ENCODE measurements around the gene C1orf105. TPM values are rescaled to one million over a fixed set of nuclear protein-coding genes. Genes with fewer than 3 reads are reported as not detected.

C1orf105 gene
- total and polyA plus RNA-seq, 10 of the 15 experiments (the other 5 are each of a cell fraction or from before 2014, with no cell fraction given) = not detected

GRCh38 chr1:172473842-172474241 lies 53.4 kb downstream of the C1orf105 start:
- Histone ChIP-seq H3K27ac (ENCODE audit: control insufficient read depth, insufficient read depth) (no peak overlapping the region), H4K20me1 (ENCODE audit: control insufficient read depth, insufficient read depth) (no peaks in the 10 kb centered on the region), H3K9me3 (replicated peaks; ENCODE audit: control insufficient read depth, insufficient read depth, low read length) (no peaks in the 10 kb centered on the region), H3K4me1 (ENCODE audit: control insufficient read depth, insufficient read depth, low read length) (no peaks in the 10 kb centered on the region), H3K79me2 (ENCODE audit: control insufficient read depth, insufficient read depth, low read length) (no peaks in the 10 kb centered on the region), H3K27me3 (replicated peaks in 1 of 2; ENCODE audit: control insufficient read depth in 2 of 2, insufficient read depth in 2 of 2, low read length in 1 of 2) (no peaks in the 10 kb centered on the region; a peak in 3 of 4 replicates), H3K36me3 (ENCODE audit: control insufficient read depth in 2 of 2, insufficient read depth in 2 of 2, low read length in 1 of 2) (no peaks in the 10 kb centered on the region), H3K9ac (ENCODE audit: control insufficient read depth, insufficient read depth, low read length) (no peak overlapping the region), H3K4me2 (ENCODE audit: control insufficient read depth, insufficient read depth) (no peak overlapping the region), H2AFZ (ENCODE audit: control insufficient read depth, low read depth, low read length) (no peak overlapping the region), H3K4me3 (no peak overlapping the region)
- RAD21 ChIA-PET (ENCODE audit: unreplicated experiment) = no interaction called here
- TF ChIP-seq NR2C1 (IDR thresholded peaks at IDR 0.05) (no peak), PAX5 (IDR thresholded peaks at IDR 0.05; ENCODE audit: borderline replicate concordance, low read depth, low read length) (no peak), ZNF622 (IDR thresholded peaks at IDR 0.05) (no peak), ZNF24 (IDR thresholded peaks at IDR 0.05) (no peak), NFIC (IDR thresholded peaks at IDR 0.05; ENCODE audit: low read depth, low read length) (no peak), CHD1 (IDR thresholded peaks at IDR 0.05; ENCODE audit: low read depth, low read length) (no peak), SIN3A (IDR thresholded peaks at IDR 0.05; ENCODE audit: low read depth, low read length) (no peak), E2F4 (IDR thresholded peaks at IDR 0.05; ENCODE audit: low read depth, low read length) (no peak), RAD21 (IDR thresholded peaks at IDR 0.05; ENCODE audit: insufficient read depth, low read depth, low read length) (no peak), NRF1 (conservative IDR thresholded peaks at IDR 0.05; ENCODE audit: low read depth, low read length) (no peak), ZBTB11 (CRISPR knock-in tag; IDR thresholded peaks at IDR 0.05) (no peak), TCF12 (IDR thresholded peaks at IDR 0.05; ENCODE audit: low read depth, low read length) (no peak), ESRRA (IDR thresholded peaks at IDR 0.05; ENCODE audit: low read length) (no peak), LARP7 (IDR thresholded peaks at IDR 0.05) (no peak)
- CTCF ChIA-PET = interaction anchor here (0.9 to 1.3 kb wide), 2 partner anchors 44 to 471 kb away, joined by 4 read pairs; no protein-coding TSS in a partner anchor
- DNase-seq (ENCODE audit: low read depth, low spot score) (no peak), FAIRE-seq (no peak), ATAC-seq (no peak)
- POLR2A ChIA-PET = no interaction called here
- SMC1A ChIA-PET (ENCODE audit: uncharacterized antibody, unreplicated experiment) = no interaction called here
- in situ Hi-C loops (cut with MboI) = no loop called here
- intact Hi-C loops (cut with micrococcal nuclease; ENCODE audit: unreplicated experiment) = no loop called here
- no TSS peak for BruUV-seq (replicated peaks)

Data from GM12878 (cell line).